GM12878 (cell line): ENCODE measurements around the gene CTNS. TPM values are rescaled to one million over a fixed set of nuclear protein-coding genes. Genes with fewer than 3 reads are reported as not detected.
A peak's percentile ranks its signal among the peaks of the same experiment; 100 is the strongest.

ENCODE experiments used
- ATAC-seq: fragments of 200-7000 bp; cut with Tn5 transposase; 3 replicates; pipeline ENCODE4 v1.9.1; 2020; ENCODE audit warnings: mild to moderate bottlenecking, moderate library complexity
- BruUV-seq: library from RNA; stranded (reverse); fragments of 400-500 nt; replicated peaks from 2 replicates; lab custom pipeline; 2021; lab: Mats Ljungman, UMichigan
- CTCF ChIA-PET: fragments of 300-600 bp; sonication (Branson Sonifier 250); formaldehyde crosslinking; extraction: SDS; loops from one replicate; lab custom pipeline; 2021; ENCODE audit warnings: inconsistent platforms; lab: Yijun Ruan, JAX
- POLR2A ChIA-PET: fragments of 350-600 bp; formaldehyde crosslinking; extraction: SDS; loops from one replicate; lab custom pipeline; 2021; ENCODE audit warnings: inconsistent platforms; lab: Charles Lee
- RAD21 ChIA-PET: fragments of 300-600 bp; sonication (Branson Sonifier 250); formaldehyde crosslinking; loops from one replicate; lab custom pipeline; 2023; ENCODE audit warnings: antibody characterized with exemption; ENCODE audit not compliant: unreplicated experiment; lab: Charles Lee
- SMC1A ChIA-PET: fragments of 300-600 bp; sonication (Branson Sonifier 250); formaldehyde crosslinking; loops from one replicate; lab custom pipeline; 2023; ENCODE audit not compliant: unreplicated experiment, uncharacterized antibody; lab: Charles Lee
- DNase-seq: peaks from one replicate; pipeline ENCODE4 v3.0.0-alpha.2; 2011; ENCODE audit warnings: low read depth, low spot score
- FAIRE-seq: peaks from 3 replicates; lab custom pipeline; 2011; peaks lifted over from hg19 to GRCh38; lab: Jason Lieb, UNC
- H2AFZ ChIP-seq: 2 replicates; pipeline ENCODE4 v1.6.0; 2011; ENCODE audit warnings: low read depth, low read length, control low read depth; ENCODE audit not compliant: control insufficient read depth
- H3K27ac ChIP-seq: 2 replicates; pipeline ENCODE4 v1.5.1; 2011; ENCODE audit warnings: control low read depth; ENCODE audit not compliant: control insufficient read depth, insufficient read depth
- H3K27me3 ChIP-seq, 2 experiments: replicated peaks in 1 of 2; 2 replicates each; pipeline versions ENCODE4 v1.6.0 to v1.6.1; 2011; ENCODE audit warnings: low read length in 1 of 2; ENCODE audit not compliant: control insufficient read depth in 2 of 2, insufficient read depth in 2 of 2
- H3K36me3 ChIP-seq, 2 experiments: 2 replicates each; pipeline ENCODE4 v1.5.1; 2011; ENCODE audit warnings: low read length in 1 of 2; ENCODE audit not compliant: control insufficient read depth in 2 of 2, insufficient read depth in 2 of 2
- H3K4me1 ChIP-seq: 2 replicates; pipeline ENCODE4 v1.6.1; 2011; ENCODE audit warnings: mild to moderate bottlenecking, low read length, moderate library complexity, mixed read lengths; ENCODE audit not compliant: control insufficient read depth, insufficient read depth
- H3K4me2 ChIP-seq: 2 replicates; pipeline ENCODE4 v1.6.0; 2011; ENCODE audit warnings: control low read depth; ENCODE audit not compliant: control insufficient read depth, insufficient read depth
- H3K4me3 ChIP-seq: fragments of 200-600 bp; sonication (generic); 2 replicates; pipeline ENCODE4 v1.5.1; 2016
- H3K79me2 ChIP-seq: 2 replicates; pipeline ENCODE4 v1.6.0; 2011; ENCODE audit warnings: low read length; ENCODE audit not compliant: control insufficient read depth, insufficient read depth
- H3K9ac ChIP-seq: 2 replicates; pipeline ENCODE4 v1.8.0; 2011; ENCODE audit warnings: low read length, control low read depth, mixed read lengths; ENCODE audit not compliant: control insufficient read depth, insufficient read depth
- H3K9me3 ChIP-seq: replicated peaks from 3 replicates; pipeline ENCODE4 v1.5.1; 2011; ENCODE audit warnings: mild to moderate bottlenecking, low read length; ENCODE audit not compliant: control insufficient read depth, insufficient read depth
- H4K20me1 ChIP-seq: 2 replicates; pipeline ENCODE4 v1.6.0; 2011; ENCODE audit not compliant: control insufficient read depth, insufficient read depth
- BHLHE40 ChIP-seq, 2 experiments: fragments of 450-650 bp in 1 of 2; IDR thresholded peaks; 2 replicates each; pipeline ENCODE4 v1.6.1; 2011 to 2017; ENCODE audit warnings: low read depth in 2 of 2, borderline replicate concordance in 1 of 2, improper control_type of control experiment in 1 of 2, low read length in 1 of 2, mild to moderate bottlenecking in 1 of 2
- RAD21 ChIP-seq: IDR thresholded peaks from 2 replicates; pipeline ENCODE4 v1.6.1; 2011; ENCODE audit warnings: mild to moderate bottlenecking, low read depth, low read length, moderate library complexity; ENCODE audit not compliant: insufficient read depth
- TARDBP ChIP-seq: IDR thresholded peaks from 2 replicates; pipeline ENCODE4 v1.6.1; 2016; ENCODE audit warnings: borderline replicate concordance
- YY1 ChIP-seq: IDR thresholded peaks from 2 replicates; pipeline ENCODE4 v1.6.1; 2011; ENCODE audit warnings: low read depth, mild to moderate bottlenecking, low read length
- ZBTB11 ChIP-seq: fragments of 450-650 bp; formaldehyde crosslinking; IDR thresholded peaks from 2 replicates; pipeline ENCODE4 v1.5.0; 2022; ENCODE audit warnings: mild to moderate bottlenecking, missing genetic modification characterization
- ZNF622 ChIP-seq: fragments of 450-650 bp; IDR thresholded peaks from 2 replicates; pipeline ENCODE4 v1.6.1; 2017; ENCODE audit warnings: mild to moderate bottlenecking, inconsistent platforms
- WGBS: methylation state at CpG from one replicate; pipeline ENCODE4 v1.1.6; 2016; ENCODE audit warnings: low lambda C conversion rate; ENCODE audit not compliant: insufficient replicate concordance, insufficient coverage; ENCODE audit errors: missing lambda C conversion rate; 5-methylcytosine and 5-hydroxymethylcytosine counted together
- in situ Hi-C: fragments of 300-500 bp; cut with MboI; formaldehyde crosslinking; loops from 9 replicates; pipeline ENCODE4 v1.14.3; 2018; ENCODE audit warnings: mixed read lengths
- intact Hi-C: fragments of 100-400 bp; cut with micrococcal nuclease; formaldehyde crosslinking; loops from one replicate; pipeline ENCODE4 v1.14.2; 2022; ENCODE audit not compliant: unreplicated experiment
- polyA plus RNA-seq, 11 experiments: library from polyadenylated mRNA; depleted of rRNA in 4 of 11; unstranded in 6 of 11; stranded (reverse) in 5 of 11; fragments of >200 nt; fragmentation: Nextera tagmentation in 4 of 11; fragmentation: Illumina TruSeq in 1 of 11; extraction: Ambion mirVana in 4 of 11; extraction: Trizol in 1 of 11; gene quantifications; 1 replicate in 1 of 11; 2 replicates in 10 of 11; pipeline versions ENCODE4 v1.2.1 to v1.2.3, GENCODE V29; 2011 to 2016; ENCODE audit warnings: inconsistent platforms in 2 of 11, missing spikeins in 2 of 11, low read depth in 1 of 11
- total RNA-seq, 4 experiments: library from RNA; depleted of rRNA in 3 of 4; stranded (reverse); fragments of >200 nt in 3 of 4; fragmentation: Illumina TruSeq in 1 of 4; extraction: Trizol in 1 of 4; gene quantifications; 2 replicates each; pipeline versions ENCODE4 v1.2.1 to v1.2.3, GENCODE V29; 2013 to 2021
- TF ChIP-seq, protein P1 (sequence below): fragments of 450-650 bp; IDR thresholded peaks from 2 replicates; pipeline ENCODE4 v1.6.1; 2017; ENCODE audit warnings: borderline replicate concordance
- TF ChIP-seq, protein P2 (sequence below): fragments of 450-650 bp; IDR thresholded peaks from 2 replicates; pipeline ENCODE4 v1.6.1; 2017; ENCODE audit warnings: mild to moderate bottlenecking, low read depth, inconsistent platforms; ENCODE audit not compliant: poor library complexity, severe bottlenecking

Gene CTNS
- total and polyA plus RNA-seq, 10 of the 15 experiments (the other 5 are each of a cell fraction or from before 2014, with no cell fraction given), result 0.92 to 10.7 (median 6.4) TPM

- no peak overlapping the region for H3K4me2 ChIP-seq
- no peak overlapping the region for H2AFZ ChIP-seq
- DNase-seq (no peak), ATAC-seq (no peak; the same call in 1 of the 3 replicates), FAIRE-seq (peak; percentile 84)
- ChIA-PET RAD21 (no interaction called here), POLR2A (interaction anchor here (1.0 kb wide), 1 partner anchor 9 kb away, joined by 3 read pairs; the partner anchor contains the start of genes CTNS and SHPK), CTCF (interaction anchor here (1.3 to 2.5 kb wide), 3 partner anchors 9 to 43 kb away, joined by 3 to 10 read pairs (median 7); partner anchors contain the start of genes CTNS and SHPK), SMC1A (interaction anchor here (1.3 kb wide), 1 partner anchor 11 kb away, joined by 3 read pairs; no protein-coding TSS in a partner anchor)
- H3K4me1 ChIP-seq, result peaks cover 4% of the 10 kb centered on the region
- H3K36me3 ChIP-seq, result no peaks in the 10 kb centered on the region
- in situ Hi-C loops, result no loop called here
- H3K9ac ChIP-seq, result no peak overlapping the region
- H3K27me3 ChIP-seq, result no peaks in the 10 kb centered on the region
- H3K27ac ChIP-seq, result no peak overlapping the region
- 21% methylated on average over 5 of the region's 5 CpGs for WGBS
- H3K4me3 ChIP-seq, result no peak overlapping the region
- H4K20me1 ChIP-seq, result no peaks in the 10 kb centered on the region
- intact Hi-C loops, result loop anchor here (10.0 kb wide), 1 partner anchor 601 kb away; no protein-coding TSS in a partner anchor
- BruUV-seq, result no TSS peak
- no peaks in the 10 kb centered on the region for H3K9me3 ChIP-seq
- TF ChIP-seq, protein P1, sequence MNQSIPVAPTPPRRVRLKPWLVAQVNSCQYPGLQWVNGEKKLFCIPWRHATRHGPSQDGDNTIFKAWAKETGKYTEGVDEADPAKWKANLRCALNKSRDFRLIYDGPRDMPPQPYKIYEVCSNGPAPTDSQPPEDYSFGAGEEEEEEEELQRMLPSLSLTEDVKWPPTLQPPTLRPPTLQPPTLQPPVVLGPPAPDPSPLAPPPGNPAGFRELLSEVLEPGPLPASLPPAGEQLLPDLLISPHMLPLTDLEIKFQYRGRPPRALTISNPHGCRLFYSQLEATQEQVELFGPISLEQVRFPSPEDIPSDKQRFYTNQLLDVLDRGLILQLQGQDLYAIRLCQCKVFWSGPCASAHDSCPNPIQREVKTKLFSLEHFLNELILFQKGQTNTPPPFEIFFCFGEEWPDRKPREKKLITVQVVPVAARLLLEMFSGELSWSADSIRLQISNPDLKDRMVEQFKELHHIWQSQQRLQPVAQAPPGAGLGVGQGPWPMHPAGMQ, result no peak
- H3K79me2 ChIP-seq, result no peaks in the 10 kb centered on the region
Observed at GRCh38 chr17:3645310-3645709, 8.8 kb downstream of the CTNS start.

DNA sequence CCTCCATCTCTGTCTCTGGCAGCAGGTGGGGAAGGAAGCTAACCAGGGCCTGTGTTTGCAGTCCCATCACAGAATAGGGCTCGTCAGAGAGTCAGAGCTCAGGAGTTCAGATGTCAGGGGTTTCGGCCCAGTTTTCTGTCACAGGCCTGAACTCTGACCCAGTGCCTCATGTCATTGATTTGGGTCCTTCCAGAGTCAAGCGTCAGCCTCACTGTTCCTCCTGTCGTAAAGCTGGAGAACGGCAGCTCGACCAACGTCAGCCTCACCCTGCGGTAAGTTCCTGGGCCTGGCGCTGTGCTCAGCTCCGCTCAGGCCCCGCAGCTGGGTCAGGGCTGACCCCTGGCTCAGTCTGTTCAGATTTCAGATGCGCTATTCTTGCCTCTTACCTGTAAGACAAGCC, 10.7 kb downstream of the CTNS start:
- no peak overlapping the region for H3K27ac ChIP-seq
- RAD21 ChIA-PET, result interaction anchor here (2.2 kb wide), 1 partner anchor 11 kb away, joined by 9 read pairs; the partner anchor contains the start of genes CTNS and SHPK
- H3K9ac ChIP-seq, result no peak overlapping the region
- SMC1A ChIA-PET, result interaction anchor here (1.0 to 2.3 kb wide), 2 partner anchors 11 to 45 kb away, joined by 3 to 8 read pairs; partner anchors contain the start of genes CTNS and SHPK
- CTCF ChIA-PET, result interaction anchor here (1.1 to 2.4 kb wide), 5 partner anchors 10 to 205 kb away, joined by 3 to 14 read pairs (median 4); partner anchors contain the start of genes CTNS and SHPK
- no peaks in the 10 kb centered on the region for H3K9me3 ChIP-seq
- POLR2A ChIA-PET, result interaction anchor here (1.0 kb wide), 1 partner anchor 11 kb away, joined by 3 read pairs; the partner anchor contains the start of genes CTNS and SHPK
- ATAC-seq (no peak), FAIRE-seq (no peak), DNase-seq (no peak)
- no peak overlapping the region for H3K4me3 ChIP-seq
- no peaks in the 10 kb centered on the region for H4K20me1 ChIP-seq
- in situ Hi-C loops, result no loop called here
- H2AFZ ChIP-seq, result no peak overlapping the region
- H3K79me2 ChIP-seq, result no peaks in the 10 kb centered on the region
- WGBS, result 81% methylated on average over 12 of the region's 12 CpGs
- H3K4me1 ChIP-seq, result peaks cover 4% of the 10 kb centered on the region
- intact Hi-C loops, result loop anchor here (2.0 to 10.0 kb wide), 2 partner anchors 44 to 602 kb away; no protein-coding TSS in a partner anchor
- no peaks in the 10 kb centered on the region for H3K27me3 ChIP-seq
- no peaks in the 10 kb centered on the region for H3K36me3 ChIP-seq
- no peak overlapping the region for H3K4me2 ChIP-seq
- no TSS peak for BruUV-seq
- TF ChIP-seq ZBTB11 (no peak), RAD21 (no peak), BHLHE40 (IDR thresholded peaks at IDR 0.05; ENCODE audit: borderline replicate concordance in 1 of 2, low read depth in 2 of 2, low read length in 1 of 2) (no peak), TARDBP (no peak), YY1 (no peak), ZNF622 (no peak)
- TF ChIP-seq, protein P2, sequence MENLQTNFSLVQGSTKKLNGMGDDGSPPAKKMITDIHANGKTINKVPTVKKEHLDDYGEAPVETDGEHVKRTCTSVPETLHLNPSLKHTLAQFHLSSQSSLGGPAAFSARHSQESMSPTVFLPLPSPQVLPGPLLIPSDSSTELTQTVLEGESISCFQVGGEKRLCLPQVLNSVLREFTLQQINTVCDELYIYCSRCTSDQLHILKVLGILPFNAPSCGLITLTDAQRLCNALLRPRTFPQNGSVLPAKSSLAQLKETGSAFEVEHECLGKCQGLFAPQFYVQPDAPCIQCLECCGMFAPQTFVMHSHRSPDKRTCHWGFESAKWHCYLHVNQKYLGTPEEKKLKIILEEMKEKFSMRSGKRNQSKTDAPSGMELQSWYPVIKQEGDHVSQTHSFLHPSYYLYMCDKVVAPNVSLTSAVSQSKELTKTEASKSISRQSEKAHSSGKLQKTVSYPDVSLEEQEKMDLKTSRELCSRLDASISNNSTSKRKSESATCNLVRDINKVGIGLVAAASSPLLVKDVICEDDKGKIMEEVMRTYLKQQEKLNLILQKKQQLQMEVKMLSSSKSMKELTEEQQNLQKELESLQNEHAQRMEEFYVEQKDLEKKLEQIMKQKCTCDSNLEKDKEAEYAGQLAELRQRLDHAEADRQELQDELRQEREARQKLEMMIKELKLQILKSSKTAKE, result no peak
